CD4-positive, CD25-positive, alpha-beta regulatory T cell (primary cell): ENCODE measurements around the gene MOSPD3. TPM values are rescaled to one million over a fixed set of nuclear protein-coding genes. Genes with fewer than 3 reads are reported as not detected.

Source experiments
- ATAC-seq, 2 donors: fragments of 150-1000 bp; cut with Tn5 transposase; one replicate each; pipeline ENCODE4 v1.10.0; 2021; ENCODE audit warnings: low read depth in 2 of 2, moderate number of reproducible peaks in 2 of 2, moderate library complexity in 1 of 2
- DNase-seq, 3 donors: peaks; one replicate each; pipeline versions ENCODE4 v3.0.0 to v3.0.0-alpha.2; 2012 to 2022; ENCODE audit warnings: mixed read lengths in 1 of 3
- H3K27ac ChIP-seq: one replicate; pipeline ENCODE4 v1.7.0; 2013; ENCODE audit warnings: mild to moderate bottlenecking, low read length; ENCODE audit not compliant: insufficient read depth, poor library complexity, severe bottlenecking
- H3K27me3 ChIP-seq: one replicate; pipeline ENCODE4 v1.7.0; 2013; ENCODE audit warnings: low read length; ENCODE audit not compliant: control insufficient read depth, insufficient read depth
- H3K36me3 ChIP-seq: one replicate; pipeline ENCODE4 v1.7.0; 2013; ENCODE audit warnings: mild to moderate bottlenecking, low read length, moderate library complexity; ENCODE audit not compliant: control insufficient read depth, insufficient read depth
- H3K4me1 ChIP-seq: 2 replicates; pipeline ENCODE4 v1.7.0; 2013; ENCODE audit warnings: mild to moderate bottlenecking, low read length; ENCODE audit not compliant: insufficient read depth, control insufficient read depth, poor library complexity, severe bottlenecking
- H3K4me3 ChIP-seq: one replicate; pipeline ENCODE4 v1.7.0; 2013; ENCODE audit warnings: low read depth, mild to moderate bottlenecking, low read length, moderate library complexity
- H3K9me3 ChIP-seq, 2 experiments: 1 replicate in 1 of 2; 2 replicates in 1 of 2; pipeline ENCODE4 v1.7.0; 2013; ENCODE audit warnings: low read length in 2 of 2, mild to moderate bottlenecking in 1 of 2, moderate library complexity in 1 of 2; ENCODE audit not compliant: control insufficient read depth in 2 of 2
- H3K27ac Mint-ChIP-seq, 3 donors: one replicate each; pipeline ENCODE4 v1.8.0; 2020 to 2022; ENCODE audit warnings: mild to moderate bottlenecking in 3 of 3, mixed read lengths in 3 of 3, moderate library complexity in 2 of 3
- H3K27me3 Mint-ChIP-seq: one replicate; pipeline ENCODE4 v1.8.0; 2022; ENCODE audit warnings: mild to moderate bottlenecking, mixed read lengths
- H3K36me3 Mint-ChIP-seq: one replicate; pipeline ENCODE4 v1.8.0; 2020; ENCODE audit warnings: mixed read lengths
- H3K4me1 Mint-ChIP-seq, 4 donors: one replicate each; pipeline ENCODE4 v1.8.0; 2020 to 2022; ENCODE audit warnings: mixed read lengths in 4 of 4, mild to moderate bottlenecking in 1 of 4
- H3K4me3 Mint-ChIP-seq, 4 donors: one replicate each; pipeline ENCODE4 v1.8.0; 2020 to 2022; ENCODE audit warnings: mild to moderate bottlenecking in 4 of 4, mixed read lengths in 4 of 4, moderate library complexity in 3 of 4
- H3K9me3 Mint-ChIP-seq, 7 donors: one replicate each; pipeline ENCODE4 v1.8.0; 2020 to 2022; ENCODE audit warnings: mixed read lengths in 7 of 7, mild to moderate bottlenecking in 3 of 7, moderate library complexity in 2 of 7
- polyA plus RNA-seq, 4 donors: library from polyadenylated mRNA; unstranded; fragments of 300-500 nt; fragmentation: Illumina TruSeq; gene quantifications; one replicate each; pipeline ENCODE4 v1.2.3, GENCODE V29; 2021
- total RNA-seq: library from RNA; stranded (reverse); gene quantifications from one replicate; pipeline ENCODE4 v1.2.3, GENCODE V29; 2022

Gene MOSPD3
- total and polyA plus RNA-seq, 5 donors from 2014 or later: 13.8 to 22.9 (median 21.9) TPM

DNA sequence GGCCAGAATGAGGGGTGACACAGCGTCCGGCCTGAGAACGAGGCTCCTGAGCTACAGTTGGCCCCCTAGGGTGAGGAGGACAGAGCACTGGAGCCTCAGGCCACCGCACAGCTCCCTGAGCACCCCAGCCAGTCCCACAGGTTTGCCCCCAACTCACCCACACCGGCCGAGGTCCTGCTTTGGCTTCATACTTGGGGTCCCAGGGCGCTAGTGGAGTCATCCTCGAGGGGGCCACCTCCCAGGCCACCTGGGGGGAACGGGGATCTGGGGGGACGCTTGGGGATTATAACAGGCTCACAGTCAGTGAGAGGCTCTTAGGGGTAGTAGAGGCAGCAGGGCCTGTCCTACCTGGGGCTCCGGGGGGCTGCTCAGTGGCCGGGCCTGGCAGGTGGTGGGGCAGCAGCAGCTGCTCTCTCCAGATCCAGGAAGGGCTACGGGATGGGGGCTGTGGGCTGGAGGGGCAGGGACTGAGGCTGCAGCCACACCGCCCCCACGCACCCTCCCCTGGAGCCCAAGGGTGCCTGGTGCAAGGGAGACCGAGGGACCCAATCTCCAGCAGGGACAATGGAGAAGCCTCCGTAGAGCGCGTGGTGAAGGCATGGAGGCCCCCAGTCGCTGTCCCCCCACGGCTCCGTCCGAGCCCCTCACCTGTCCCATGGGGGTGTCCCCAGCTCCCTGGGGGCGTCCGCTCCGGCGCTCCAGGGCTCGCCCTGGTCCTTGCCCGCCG lies 39.2 kb upstream of the MOSPD3 start:
- H3K27ac Mint-ChIP-seq: peak overlapping the region in 1 of 3 donors; percentile 60
- peak overlapping the region in 1 of 4 donors; percentile 38 for H3K4me3 Mint-ChIP-seq
- Histone ChIP-seq H3K4me1 (peaks cover 37% of the 10 kb centered on the region), H3K27me3 (no peaks in the 10 kb centered on the region), H3K9me3 (no peaks in the 10 kb centered on the region), H3K4me3 (no peak overlapping the region), H3K36me3 (peaks cover 40% of the 10 kb centered on the region), H3K27ac (no peak overlapping the region)
- DNase-seq: no peak
- H3K36me3 Mint-ChIP-seq: peaks cover 10% of the 10 kb centered on the region
- no peaks in the 10 kb centered on the region for H3K9me3 Mint-ChIP-seq
- H3K27me3 Mint-ChIP-seq: peaks cover 12% of the 10 kb centered on the region
- H3K4me1 Mint-ChIP-seq: peaks cover 0 to 39% (median 18%) of the 10 kb centered on the region in 4 donors
- no peak for ATAC-seq

DNA sequence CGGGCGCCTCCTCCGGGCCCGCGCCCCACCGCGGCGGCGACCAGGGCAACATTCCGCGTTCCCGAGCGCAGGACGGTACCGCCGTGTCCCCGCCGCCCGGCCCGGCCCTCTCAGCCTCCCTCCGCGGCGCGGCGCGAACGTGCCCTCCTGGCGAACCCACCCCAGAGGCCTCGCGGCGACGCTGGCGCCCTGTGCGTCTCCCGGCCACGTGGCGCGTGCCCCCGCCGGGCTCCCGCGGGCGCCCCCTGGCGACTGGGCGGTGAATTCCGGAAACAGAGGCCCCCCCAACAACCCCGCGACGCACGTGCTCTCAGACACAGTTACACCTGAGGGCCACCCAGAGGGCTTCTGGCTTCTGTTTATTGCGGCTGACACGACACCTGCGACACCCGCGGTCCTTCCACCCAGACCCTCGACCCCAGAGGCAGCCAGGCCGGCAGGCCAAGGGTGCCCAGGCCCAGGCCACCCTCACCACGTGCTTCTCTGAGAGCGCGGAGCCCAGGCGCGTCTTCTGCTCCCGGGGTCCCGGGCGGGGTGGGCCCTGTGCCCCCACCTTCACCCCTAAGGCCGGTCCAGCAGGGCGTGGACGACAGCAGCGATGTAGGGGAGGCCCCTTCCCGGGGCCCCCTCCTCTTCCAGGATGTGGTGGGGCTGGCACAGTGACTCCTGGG lies 38.5 kb upstream of the MOSPD3 start, which contains the start of gene SAP25:
Gene SAP25, minus strand, starts transcription at position 210 of the 671 bp plus-strand sequence. Its CDS starts 158 bp downstream, at position 52.
- Mint-ChIP-seq H3K9me3 (no peaks in the 10 kb centered on the region), H3K27ac (peak within 1 kb of the TSS in 1 of 3 donors; percentile 80), H3K36me3 (peaks cover 10% of the 10 kb centered on the region), H3K4me1 (peaks cover 0 to 34% (median 15%) of the 10 kb centered on the region in 4 donors), H3K27me3 (peaks cover 11% of the 10 kb centered on the region), H3K4me3 (peak within 1 kb of the TSS in 1 of 4 donors; percentile 38)
- Histone ChIP-seq H3K9me3 (no peaks in the 10 kb centered on the region), H3K27me3 (no peaks in the 10 kb centered on the region), H3K4me3 (no peak within 1 kb of the TSS), H3K27ac (no peak within 1 kb of the TSS), H3K36me3 (peaks cover 47% of the 10 kb centered on the region), H3K4me1 (peaks cover 30% of the 10 kb centered on the region)
- DNase-seq (no peak), ATAC-seq (no peak)

GRCh38 chr7:100574362-100575205 lies 37.8 kb upstream of the MOSPD3 start:
- DNase-seq (no peak), ATAC-seq (no peak)
- H3K27ac ChIP-seq: no peak overlapping the region
- no peak overlapping the region for H3K4me3 Mint-ChIP-seq
- no peaks in the 10 kb centered on the region for H3K9me3 ChIP-seq
- peaks cover 6% of the 10 kb centered on the region for H3K27me3 Mint-ChIP-seq
- H3K36me3 ChIP-seq: peaks cover 50% of the 10 kb centered on the region
- H3K4me1 ChIP-seq: peaks cover 22% of the 10 kb centered on the region
- H3K36me3 Mint-ChIP-seq: peaks cover 10% of the 10 kb centered on the region
- H3K4me3 ChIP-seq: no peak overlapping the region
- H3K27ac Mint-ChIP-seq: peak overlapping the region in 1 of 3 donors; percentile 80
- H3K4me1 Mint-ChIP-seq: peaks cover 0 to 28% (median 8%) of the 10 kb centered on the region in 4 donors
- no peaks in the 10 kb centered on the region for H3K27me3 ChIP-seq
- no peaks in the 10 kb centered on the region for H3K9me3 Mint-ChIP-seq

DNA sequence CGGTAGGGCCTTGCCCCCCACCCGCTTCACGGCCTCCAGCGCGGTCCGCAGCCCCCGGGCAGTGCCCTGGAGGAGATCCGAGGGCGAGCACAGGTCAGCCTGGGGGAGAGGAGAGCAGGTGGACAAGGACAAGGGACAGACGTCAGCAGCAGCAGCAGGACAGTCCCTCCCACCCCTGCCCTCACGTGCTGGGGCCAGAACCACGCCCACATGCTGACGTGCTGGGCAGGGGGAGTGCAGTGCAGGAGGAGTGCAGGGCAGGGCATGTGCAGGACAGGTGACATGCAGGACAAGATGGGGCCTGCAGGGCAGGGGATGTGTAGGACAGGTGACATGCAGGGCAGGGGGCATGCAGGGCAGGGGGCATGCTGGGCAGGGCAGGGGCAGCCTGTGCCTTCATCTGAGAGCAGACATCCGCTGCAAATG lies 37.1 kb upstream of the MOSPD3 start:
- no peak overlapping the region for H3K27ac ChIP-seq
- H3K4me3 ChIP-seq: no peak overlapping the region
- H3K4me1 ChIP-seq: peaks cover 16% of the 10 kb centered on the region
- H3K9me3 Mint-ChIP-seq: no peaks in the 10 kb centered on the region
- ATAC-seq: no peak
- H3K27me3 ChIP-seq: no peaks in the 10 kb centered on the region
- H3K36me3 ChIP-seq: peaks cover 56% of the 10 kb centered on the region
- peaks cover 10% of the 10 kb centered on the region for H3K36me3 Mint-ChIP-seq
- peaks cover 6% of the 10 kb centered on the region for H3K27me3 Mint-ChIP-seq
- H3K9me3 ChIP-seq: no peaks in the 10 kb centered on the region
- peaks cover 0 to 27% (median 8%) of the 10 kb centered on the region in 4 donors for H3K4me1 Mint-ChIP-seq
- no peak overlapping the region for H3K27ac Mint-ChIP-seq
- DNase-seq: no peak
- H3K4me3 Mint-ChIP-seq: no peak overlapping the region

- DNase-seq (no peak), ATAC-seq (no peak)
- H3K9me3 ChIP-seq: no peaks in the 10 kb centered on the region
- Mint-ChIP-seq H3K4me3 (peak overlapping the region in 2 of 4 donors; percentile 21 to 29), H3K4me1 (peaks cover 0 to 21% (median 8%) of the 10 kb centered on the region in 4 donors), H3K36me3 (peaks cover 10% of the 10 kb centered on the region), H3K27me3 (peaks cover 6% of the 10 kb centered on the region), H3K27ac (no peak overlapping the region), H3K9me3 (no peaks in the 10 kb centered on the region)
- no peak overlapping the region for H3K4me3 ChIP-seq
- no peaks in the 10 kb centered on the region for H3K27me3 ChIP-seq
- H3K27ac ChIP-seq: no peak overlapping the region
- H3K4me1 ChIP-seq: peaks cover 10% of the 10 kb centered on the region
- peaks cover 63% of the 10 kb centered on the region for H3K36me3 ChIP-seq
Observed at GRCh38 chr7:100575746-100576383, 36.5 kb upstream of the MOSPD3 start.

DNA sequence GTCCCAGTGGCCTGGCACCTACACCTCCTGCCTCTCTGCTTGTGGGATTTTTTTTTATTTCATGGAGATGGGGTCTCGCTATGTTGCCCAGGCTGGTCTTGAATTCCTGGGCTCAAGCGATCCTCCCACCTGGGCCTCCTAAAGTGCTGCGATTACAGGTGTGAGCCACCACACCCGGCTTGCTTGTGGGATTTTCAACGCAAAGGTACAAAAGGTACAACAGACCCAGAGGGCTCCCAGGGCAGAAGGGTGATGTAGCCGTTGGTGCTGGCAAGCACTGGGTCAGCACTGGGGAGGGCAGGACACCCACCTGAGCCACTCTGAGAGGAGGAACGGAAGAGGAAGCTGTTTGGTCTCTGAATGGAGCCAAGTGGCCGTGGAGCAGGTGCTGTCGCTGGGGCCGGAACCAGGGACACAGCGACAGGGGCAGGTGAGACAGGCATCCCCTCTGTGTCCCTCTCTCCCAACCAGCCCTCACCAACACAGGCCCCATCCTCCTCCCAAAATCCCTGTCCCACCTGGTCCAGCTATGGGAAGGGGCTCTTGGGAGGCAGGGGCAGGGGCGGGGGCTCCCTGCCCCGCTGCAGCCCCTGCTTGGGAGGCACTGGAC lies 35.9 kb upstream of the MOSPD3 start:
- peaks cover 0 to 17% (median 8%) of the 10 kb centered on the region in 4 donors for H3K4me1 Mint-ChIP-seq
- ATAC-seq (no peak), DNase-seq (no peak)
- H3K27me3 Mint-ChIP-seq: peaks cover 6% of the 10 kb centered on the region
- H3K4me3 Mint-ChIP-seq: peak overlapping the region in 2 of 4 donors; percentile 21 to 29
- Histone ChIP-seq H3K36me3 (peaks cover 69% of the 10 kb centered on the region), H3K9me3 (no peaks in the 10 kb centered on the region), H3K4me1 (peaks cover 7% of the 10 kb centered on the region), H3K27ac (no peak overlapping the region), H3K4me3 (no peak overlapping the region), H3K27me3 (no peaks in the 10 kb centered on the region)
- peaks cover 10% of the 10 kb centered on the region for H3K36me3 Mint-ChIP-seq
- H3K27ac Mint-ChIP-seq: no peak overlapping the region
- no peaks in the 10 kb centered on the region for H3K9me3 Mint-ChIP-seq

DNA sequence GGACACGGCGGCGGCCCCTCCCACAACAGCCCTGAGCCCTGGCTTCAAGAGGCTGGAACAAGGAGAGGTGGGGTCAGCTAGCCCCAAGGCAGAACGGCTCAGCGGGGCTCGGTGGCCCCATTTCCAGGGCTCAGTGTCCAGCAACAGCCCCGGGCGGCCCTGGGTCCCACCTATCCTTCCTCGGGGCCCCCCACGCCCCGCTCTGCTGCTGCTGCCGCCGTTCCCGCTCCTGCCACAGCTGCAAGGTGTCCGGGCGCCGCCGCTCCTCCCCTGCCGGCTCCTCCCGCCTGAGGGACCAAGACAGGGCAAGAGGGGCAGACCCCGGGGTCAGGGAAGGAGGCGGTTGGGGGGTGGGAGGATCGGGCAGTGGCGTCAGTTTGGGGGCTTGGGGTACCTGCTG lies 35.2 kb upstream of the MOSPD3 start:
- peaks cover 4% of the 10 kb centered on the region for H3K4me1 ChIP-seq
- Mint-ChIP-seq H3K4me1 (peaks cover 0 to 13% (median 3%) of the 10 kb centered on the region in 4 donors), H3K27me3 (peaks cover 1% of the 10 kb centered on the region), H3K4me3 (no peak overlapping the region), H3K36me3 (peaks cover 6% of the 10 kb centered on the region), H3K9me3 (no peaks in the 10 kb centered on the region), H3K27ac (no peak overlapping the region)
- H3K27me3 ChIP-seq: no peaks in the 10 kb centered on the region
- ATAC-seq (no peak), DNase-seq (no peak)
- H3K9me3 ChIP-seq: no peaks in the 10 kb centered on the region
- no peak overlapping the region for H3K27ac ChIP-seq
- peaks cover 75% of the 10 kb centered on the region for H3K36me3 ChIP-seq
- no peak overlapping the region for H3K4me3 ChIP-seq
